IMR-90 (cell line): ENCODE results near the gene TMEM30A. TPM values are rescaled to one million over a fixed set of nuclear protein-coding genes. Genes with fewer than 3 reads are reported as not detected.

ENCODE experiments used
- ATAC-seq: fragments of 200-7000 bp; cut with Tn5 transposase; 2 replicates; pipeline ENCODE4 v1.9.1; 2020; ENCODE audit warnings: low read depth, mild to moderate bottlenecking, moderate library complexity
- BruUV-seq: library from RNA; stranded (reverse); fragments of 400-500 nt; replicated peaks from 2 replicates; lab custom pipeline; 2021; lab: Mats Ljungman, UMichigan
- CTCF ChIA-PET: fragments of 300-600 bp; formaldehyde crosslinking; extraction: SDS; loops from one replicate; lab custom pipeline; 2021; ENCODE audit warnings: antibody characterized with exemption; lab: Yijun Ruan, JAX
- POLR2A ChIA-PET: fragments of 300-600 bp; sonication (Branson Sonifier 250); formaldehyde crosslinking; loops from one replicate; lab custom pipeline; 2022; ENCODE audit warnings: antibody characterized with exemption; ENCODE audit not compliant: unreplicated experiment; lab: Charles Lee
- DNase-seq: peaks from one replicate; pipeline ENCODE4 v3.0.0; 2013
- H2AFZ ChIP-seq: replicated peaks from 2 replicates; pipeline ENCODE3; 2013; ENCODE audit warnings: low read length, mild to moderate bottlenecking; ENCODE audit not compliant: poor library complexity
- H2AK5ac ChIP-seq: 2 replicates; pipeline ENCODE4 v1.6.1; 2013; ENCODE audit warnings: low read depth, low read length, inconsistent platforms
- H2AK9ac ChIP-seq: replicated peaks from 2 replicates; pipeline ENCODE3; 2013; ENCODE audit warnings: mild to moderate bottlenecking, low read depth, low read length, moderate library complexity; ENCODE audit not compliant: poor library complexity
- H2BK120ac ChIP-seq: 2 replicates; pipeline ENCODE4 v1.6.1; 2013; ENCODE audit warnings: low read depth, low read length, inconsistent platforms
- H2BK15ac ChIP-seq: 3 replicates; pipeline ENCODE4 v1.6.1; 2013; ENCODE audit warnings: low read depth, low read length, inconsistent platforms
- H2BK20ac ChIP-seq: 2 replicates; pipeline ENCODE4 v1.6.1; 2013; ENCODE audit warnings: low read depth, mild to moderate bottlenecking, inconsistent platforms, low read length, moderate library complexity
- H2BK5ac ChIP-seq: 2 replicates; pipeline ENCODE4 v1.6.1; 2013; ENCODE audit warnings: mild to moderate bottlenecking, low read depth, low read length, inconsistent platforms; ENCODE audit not compliant: poor library complexity, severe bottlenecking
- H3K14ac ChIP-seq: replicated peaks from 2 replicates; pipeline ENCODE4 v1.6.1; 2013; ENCODE audit warnings: low read depth, low read length, inconsistent platforms
- H3K18ac ChIP-seq: 2 replicates; pipeline ENCODE4 v1.6.1; 2013; ENCODE audit warnings: low read depth, low read length, control low read depth
- H3K23ac ChIP-seq: 2 replicates; pipeline ENCODE4 v1.6.1; 2013; ENCODE audit warnings: low read depth, low read length, inconsistent platforms
- H3K27ac ChIP-seq: 2 replicates; pipeline ENCODE4 v1.5.1; 2013; ENCODE audit warnings: mild to moderate bottlenecking, control low read depth, low read length; ENCODE audit not compliant: insufficient read depth
- H3K27me3 ChIP-seq: 2 replicates; pipeline ENCODE4 v1.6.1; 2013; ENCODE audit warnings: low read length; ENCODE audit not compliant: control insufficient read depth, insufficient read depth
- H3K36me3 ChIP-seq: 2 replicates; pipeline ENCODE4 v1.6.1; 2013; ENCODE audit warnings: low read length, mixed read lengths; ENCODE audit not compliant: control insufficient read depth, insufficient read depth
- H3K4ac ChIP-seq: 2 replicates; pipeline ENCODE4 v1.6.1; 2013; ENCODE audit warnings: low read depth, low read length, inconsistent platforms
- H3K4me1 ChIP-seq: 2 replicates; pipeline ENCODE4 v1.6.1; 2013; ENCODE audit warnings: low read length, mixed read lengths; ENCODE audit not compliant: control insufficient read depth, insufficient read depth
- H3K4me2 ChIP-seq: 2 replicates; pipeline ENCODE4 v1.6.1; 2013; ENCODE audit warnings: low read depth, mild to moderate bottlenecking, control low read depth, low read length, moderate library complexity
- H3K4me3 ChIP-seq: 2 replicates; pipeline ENCODE4 v1.5.1; 2013; ENCODE audit warnings: low read depth, mild to moderate bottlenecking, control low read depth, low read length, moderate library complexity; ENCODE audit not compliant: insufficient read depth
- H3K56ac ChIP-seq: 2 replicates; pipeline ENCODE4 v1.6.1; 2013; ENCODE audit warnings: low read length, inconsistent platforms; ENCODE audit not compliant: insufficient read depth; ENCODE audit errors: extremely low read depth
- H3K79me1 ChIP-seq, 2 experiments: 2 replicates each; pipeline ENCODE4 v1.6.1; 2013; ENCODE audit warnings: low read length in 2 of 2, inconsistent platforms in 1 of 2, low read depth in 1 of 2
- H3K9ac ChIP-seq: 2 replicates; pipeline ENCODE4 v1.6.1; 2013; ENCODE audit warnings: low read depth, low read length, control low read depth
- H3K9me1 ChIP-seq: 2 replicates; pipeline ENCODE4 v1.6.1; 2013; ENCODE audit warnings: low read length, inconsistent platforms; ENCODE audit not compliant: insufficient read depth
- H3K9me3 ChIP-seq: 2 replicates; pipeline ENCODE4 v1.6.1; 2013; ENCODE audit warnings: low read length; ENCODE audit not compliant: control insufficient read depth, insufficient read depth
- H4K20me1 ChIP-seq: 2 replicates; pipeline ENCODE4 v1.6.1; 2013; ENCODE audit warnings: low read length, inconsistent platforms; ENCODE audit not compliant: insufficient read depth
- H4K5ac ChIP-seq: 2 replicates; pipeline ENCODE4 v1.6.1; 2013; ENCODE audit warnings: mild to moderate bottlenecking, low read depth, low read length, control low read depth
- H4K8ac ChIP-seq, 2 experiments: 2 replicates each; pipeline ENCODE4 v1.6.1; 2013; ENCODE audit warnings: low read depth in 2 of 2, low read length in 2 of 2, control low read depth in 1 of 2, inconsistent platforms in 1 of 2
- H4K91ac ChIP-seq: 2 replicates; pipeline ENCODE4 v1.6.1; 2013; ENCODE audit warnings: low read depth, low read length, inconsistent platforms; ENCODE audit not compliant: insufficient read depth
- CEBPB ChIP-seq: IDR thresholded peaks from 2 replicates; pipeline ENCODE4 v1.6.1; 2012; ENCODE audit warnings: low read depth, low read length, improper control_type of control experiment
- CHD1 ChIP-seq: IDR thresholded peaks from 2 replicates; pipeline ENCODE4 v1.6.1; 2012; ENCODE audit warnings: low read depth, low read length, improper control_type of control experiment
- FOS ChIP-seq: fragments of 150-350 bp; IDR thresholded peaks from 2 replicates; pipeline ENCODE4 v1.6.1; 2016; ENCODE audit warnings: low read depth, low read length
- MAFK ChIP-seq: IDR thresholded peaks from 2 replicates; pipeline ENCODE4 v1.6.1; 2012; ENCODE audit warnings: low read depth, low read length, improper control_type of control experiment
- MAZ ChIP-seq: IDR thresholded peaks from 2 replicates; pipeline ENCODE4 v1.6.1; 2012; ENCODE audit warnings: low read depth, mild to moderate bottlenecking, low read length, improper control_type of control experiment, moderate library complexity, borderline replicate concordance
- MXI1 ChIP-seq: IDR thresholded peaks from 2 replicates; pipeline ENCODE4 v1.6.1; 2012; ENCODE audit warnings: low read depth, mild to moderate bottlenecking, low read length, moderate library complexity, borderline replicate concordance
- NFE2L2 ChIP-seq: fragments of 150-350 bp; IDR thresholded peaks from 2 replicates; pipeline ENCODE4 v1.6.1; 2016; ENCODE audit warnings: low read depth, mild to moderate bottlenecking, low read length
- POLR2A ChIP-seq: IDR thresholded peaks from 2 replicates; pipeline ENCODE4 v1.6.1; 2012; ENCODE audit warnings: mild to moderate bottlenecking, low read depth, low read length
- WGBS, 2 experiments: methylation state at CpG; one replicate each; pipeline versions ENCODE4 v1.1.5 to v1.1.7; 2013; ENCODE audit warnings: missing lambda C conversion rate in 2 of 2; ENCODE audit not compliant: insufficient read length in 1 of 2; ENCODE audit errors: extremely low coverage in 2 of 2; 5-methylcytosine and 5-hydroxymethylcytosine counted together
- dilution Hi-C: fragments of 300-500 bp; cut with HindIII; formaldehyde crosslinking; loops from one replicate; pipeline ENCODE4 v1.14.3; 2018; ENCODE audit warnings: low sequenced_read_pairs; ENCODE audit not compliant: unreplicated experiment
- in situ Hi-C: fragments of 300-500 bp; cut with MboI; formaldehyde crosslinking; loops from 3 replicates; pipeline ENCODE4 v1.14.3; 2019; ENCODE audit warnings: low sequenced_read_pairs, inconsistent platforms, mixed read lengths
- intact Hi-C: fragments of 100-400 bp; cut with micrococcal nuclease; formaldehyde crosslinking; loops from 2 replicates; pipeline ENCODE4 v1.10.0; 2022
- polyA plus RNA-seq, 3 experiments: library from polyadenylated mRNA; depleted of rRNA; stranded (reverse); fragments of >200 nt; gene quantifications; 2 replicates each; pipeline ENCODE4 v1.2.3, GENCODE V29; 2012; ENCODE audit warnings: low replicate concordance in 1 of 3
- total RNA-seq: library from RNA; depleted of rRNA; stranded (reverse); fragments of >200 nt; gene quantifications from 2 replicates; pipeline ENCODE4 v1.2.3, GENCODE V29; 2012

TMEM30A gene
- total and polyA plus RNA-seq, 2 of the 4 experiments (the other 2 are of a cell fraction) = 48.5 to 111 TPM

DNA sequence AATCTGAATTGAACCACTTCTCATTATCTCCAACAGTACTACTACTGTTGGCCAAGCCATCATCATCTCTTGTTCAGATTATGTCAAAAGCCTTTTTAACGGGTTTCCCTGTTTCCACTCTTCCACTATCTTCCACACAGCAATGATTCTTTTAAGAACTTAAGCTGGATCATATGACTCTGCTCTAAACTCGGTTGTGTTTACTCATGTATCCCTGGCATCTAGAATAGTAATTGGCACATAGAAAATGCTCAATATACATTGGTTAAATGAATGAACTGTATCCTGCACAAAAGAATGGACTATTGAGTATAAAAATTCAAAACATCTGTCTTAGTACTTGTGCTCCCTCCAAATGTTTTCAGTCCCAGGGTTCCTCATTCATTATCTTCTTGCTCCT is 38.2 kb downstream of the TMEM30A start:
- no peak overlapping the region for H3K18ac ChIP-seq
- no peak for TF ChIP-seq MAZ
- TF ChIP-seq MAFK = no peak
- TF ChIP-seq NFE2L2 = no peak
- TF ChIP-seq POLR2A = no peak
- TF ChIP-seq MXI1 = no peak
- TF ChIP-seq FOS = no peak
- TF ChIP-seq CEBPB = no peak
- TF ChIP-seq CHD1 = no peak

More for the DNA sequence above, 38.2 kb downstream of the TMEM30A start:
- no peaks in the 10 kb centered on the region for H3K27me3 ChIP-seq
- no peak overlapping the region for H4K8ac ChIP-seq
- no peaks in the 10 kb centered on the region for H3K4me1 ChIP-seq
- H4K91ac ChIP-seq = no peak overlapping the region
- H2AK9ac ChIP-seq = no peak overlapping the region
- no peak overlapping the region for H3K56ac ChIP-seq
- H3K4me2 ChIP-seq = no peak overlapping the region
- peaks cover 7 to 9% of the 10 kb centered on the region in 2 experiments for H3K79me1 ChIP-seq
- no peak overlapping the region for H3K9ac ChIP-seq
- DNase-seq (no peak), ATAC-seq (no peak)
- H3K36me3 ChIP-seq = 0 out of 2 replicates have a peak, but pooled peaks cover 1% of the 10 kb centered on the region
- no peak overlapping the region for H2BK15ac ChIP-seq
- no peak overlapping the region for H3K23ac ChIP-seq
- no peak overlapping the region for H2BK5ac ChIP-seq
- no peaks in the 10 kb centered on the region; the same call in 1 of the 2 replicates for H4K20me1 ChIP-seq
- H4K5ac ChIP-seq = no peak overlapping the region
- intact Hi-C loops (no loop called here), dilution Hi-C loops (no loop called here), in situ Hi-C loops (no loop called here)
- no peak overlapping the region for H2BK120ac ChIP-seq
- H2AFZ ChIP-seq = no peak overlapping the region
- no peaks in the 10 kb centered on the region for H3K9me1 ChIP-seq
- no peak overlapping the region for H3K14ac ChIP-seq
- no peak overlapping the region for H3K4ac ChIP-seq
- no TSS peak for BruUV-seq
- ChIA-PET POLR2A (no interaction called here), CTCF (no interaction called here)
- H2BK20ac ChIP-seq = no peak overlapping the region
- no peaks in the 10 kb centered on the region for H3K9me3 ChIP-seq
- H3K4me3 ChIP-seq = no peak overlapping the region
- H3K27ac ChIP-seq = no peak overlapping the region
- WGBS, 2 experiments = no CpG with 5 or more reads among the region's 2 CpGs
- H2AK5ac ChIP-seq = no peak overlapping the region
